ENCODE data around the gene GPR162. TPM values are rescaled to one million over a fixed set of nuclear protein-coding genes. Genes with fewer than 3 reads are reported as not detected.

GPR162 gene
- total and polyA plus RNA-seq, 10 of the 15 experiments (the other 5 are each of a cell fraction or from before 2014, with no cell fraction given), result not detected

DNA sequence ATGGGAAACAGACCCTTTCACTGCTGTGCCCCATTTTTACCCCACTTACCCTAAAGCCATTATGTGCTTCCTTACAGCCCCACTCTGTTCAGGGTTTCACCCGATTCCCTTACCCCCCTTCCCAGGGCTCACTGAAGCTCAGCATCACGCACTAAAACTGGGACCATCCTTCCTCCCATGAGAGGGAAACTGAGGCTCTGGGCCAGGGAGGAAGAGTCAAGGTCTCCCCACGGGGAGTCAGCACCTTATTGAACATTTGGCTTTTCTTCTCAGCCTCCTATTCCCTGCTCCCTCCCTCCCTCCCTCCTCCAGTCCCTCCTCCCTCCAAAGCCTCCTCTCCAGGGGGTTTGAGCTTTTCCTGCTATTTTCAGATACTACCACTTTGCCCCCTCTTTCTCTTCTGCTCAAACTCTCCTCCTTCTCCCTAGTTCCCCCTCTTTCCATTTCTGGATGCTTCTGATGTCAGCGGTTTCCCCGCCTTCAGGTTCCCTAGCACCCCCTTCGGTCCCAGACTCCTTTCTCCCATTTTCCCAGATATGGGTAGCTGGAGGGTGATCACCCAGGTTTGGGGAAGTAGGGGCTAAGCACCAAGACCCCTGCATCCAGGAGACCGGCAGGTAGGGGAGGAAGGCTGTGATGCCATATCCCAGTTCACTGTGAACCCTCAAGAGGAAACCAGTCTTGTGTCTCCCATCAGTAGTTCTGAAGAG is 960 bp downstream of the GPR162 start:
- ATAC-seq (no peak), DNase-seq (ENCODE audit: low read depth, low spot score) (no peak), FAIRE-seq (no peak)
- Histone ChIP-seq H3K79me2 (ENCODE audit: control insufficient read depth, insufficient read depth, low read length) (no peaks in the 10 kb centered on the region), H3K4me3 (no peak overlapping the region), H3K27me3 (replicated peaks in 1 of 2; ENCODE audit: control insufficient read depth in 2 of 2, insufficient read depth in 2 of 2, low read length in 1 of 2) (peaks cover 15 to 23% of the 10 kb centered on the region in 2 experiments), H3K9ac (ENCODE audit: control insufficient read depth, insufficient read depth, low read length) (no peak overlapping the region), H2AFZ (ENCODE audit: control insufficient read depth, low read depth, low read length) (no peak overlapping the region), H3K9me3 (replicated peaks; ENCODE audit: control insufficient read depth, insufficient read depth, low read length) (no peaks in the 10 kb centered on the region), H3K4me2 (ENCODE audit: control insufficient read depth, insufficient read depth) (no peak overlapping the region), H3K36me3 (ENCODE audit: control insufficient read depth in 2 of 2, insufficient read depth in 2 of 2, low read length in 1 of 2) (no peaks in the 10 kb centered on the region), H3K27ac (ENCODE audit: control insufficient read depth, insufficient read depth) (no peak overlapping the region), H3K4me1 (ENCODE audit: control insufficient read depth, insufficient read depth, low read length) (no peaks in the 10 kb centered on the region; the same call in 1 of the 2 replicates), H4K20me1 (ENCODE audit: control insufficient read depth, insufficient read depth) (no peaks in the 10 kb centered on the region)
- CTCF ChIA-PET, result interaction anchor here (0.7 to 4.2 kb wide), 6 partner anchors 14 to 259 kb away, joined by 3 to 16 read pairs (median 4); partner anchors contain the start of gene MLF2
- in situ Hi-C loops (cut with MboI), result no loop called here
- intact Hi-C loops (cut with micrococcal nuclease; ENCODE audit: unreplicated experiment), result no loop called here
- TF ChIP-seq FOXM1 (IDR thresholded peaks at IDR 0.05; ENCODE audit: low read depth, low read length) (no peak), RFX5 (IDR thresholded peaks at IDR 0.05; ENCODE audit: low read depth, low read length) (no peak), BHLHE40 (IDR thresholded peaks at IDR 0.05; ENCODE audit: borderline replicate concordance in 1 of 2, low read depth in 2 of 2, low read length in 1 of 2) (no peak), FOXK2 (IDR thresholded peaks at IDR 0.05) (no peak), SMARCA5 (IDR thresholded peaks at IDR 0.05) (no peak), HDAC6 (IDR thresholded peaks at IDR 0.05; ENCODE audit: unreplicated experiment) (no peak), ASH2L (IDR thresholded peaks at IDR 0.05; ENCODE audit: borderline replicate concordance, low read depth) (no peak), SP1 (IDR thresholded peaks at IDR 0.05; ENCODE audit: low read depth, low read length) (no peak)
- TF ChIP-seq, protein P1, sequence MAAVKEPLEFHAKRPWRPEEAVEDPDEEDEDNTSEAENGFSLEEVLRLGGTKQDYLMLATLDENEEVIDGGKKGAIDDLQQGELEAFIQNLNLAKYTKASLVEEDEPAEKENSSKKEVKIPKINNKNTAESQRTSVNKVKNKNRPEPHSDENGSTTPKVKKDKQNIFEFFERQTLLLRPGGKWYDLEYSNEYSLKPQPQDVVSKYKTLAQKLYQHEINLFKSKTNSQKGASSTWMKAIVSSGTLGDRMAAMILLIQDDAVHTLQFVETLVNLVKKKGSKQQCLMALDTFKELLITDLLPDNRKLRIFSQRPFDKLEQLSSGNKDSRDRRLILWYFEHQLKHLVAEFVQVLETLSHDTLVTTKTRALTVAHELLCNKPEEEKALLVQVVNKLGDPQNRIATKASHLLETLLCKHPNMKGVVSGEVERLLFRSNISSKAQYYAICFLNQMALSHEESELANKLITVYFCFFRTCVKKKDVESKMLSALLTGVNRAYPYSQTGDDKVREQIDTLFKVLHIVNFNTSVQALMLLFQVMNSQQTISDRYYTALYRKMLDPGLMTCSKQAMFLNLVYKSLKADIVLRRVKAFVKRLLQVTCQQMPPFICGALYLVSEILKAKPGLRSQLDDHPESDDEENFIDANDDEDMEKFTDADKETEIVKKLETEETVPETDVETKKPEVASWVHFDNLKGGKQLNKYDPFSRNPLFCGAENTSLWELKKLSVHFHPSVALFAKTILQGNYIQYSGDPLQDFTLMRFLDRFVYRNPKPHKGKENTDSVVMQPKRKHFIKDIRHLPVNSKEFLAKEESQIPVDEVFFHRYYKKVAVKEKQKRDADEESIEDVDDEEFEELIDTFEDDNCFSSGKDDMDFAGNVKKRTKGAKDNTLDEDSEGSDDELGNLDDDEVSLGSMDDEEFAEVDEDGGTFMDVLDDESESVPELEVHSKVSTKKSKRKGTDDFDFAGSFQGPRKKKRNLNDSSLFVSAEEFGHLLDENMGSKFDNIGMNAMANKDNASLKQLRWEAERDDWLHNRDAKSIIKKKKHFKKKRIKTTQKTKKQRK (IDR thresholded peaks at IDR 0.05; ENCODE audit: low read depth, low read length), result no peak
- BruUV-seq (replicated peaks), result no TSS peak
- RAD21 ChIA-PET (ENCODE audit: unreplicated experiment), result interaction anchor here (1.1 kb wide), 1 partner anchor 54 kb away, joined by 3 read pairs; no protein-coding TSS in a partner anchor
- POLR2A ChIA-PET, result interaction anchor here (0.9 kb wide), 1 partner anchor 69 kb away, joined by 3 read pairs; no protein-coding TSS in a partner anchor
- SMC1A ChIA-PET (ENCODE audit: uncharacterized antibody, unreplicated experiment), result interaction anchor here (1.0 kb wide), 1 partner anchor 69 kb away, joined by 4 read pairs; the partner anchor contains the start of gene MLF2
- 39% methylated on average over 6 of the region's 7 CpGs for WGBS (ENCODE audit: insufficient coverage, insufficient replicate concordance, low lambda C conversion rate, missing lambda C conversion rate)

Data from GM12878 (cell line).